Panc1 (cell line): ENCODE data around the gene DLL4. TPM values are rescaled to one million over a fixed set of nuclear protein-coding genes. Genes with fewer than 3 reads are reported as not detected.

Experiments
- ATAC-seq: fragments of 200-7000 bp; cut with Tn5 transposase; 2 replicates; pipeline ENCODE4 v1.9.1; 2020; ENCODE audit warnings: mild to moderate bottlenecking, moderate library complexity
- BruUV-seq: library from RNA; stranded (reverse); fragments of 400-500 nt; replicated peaks from 2 replicates; lab custom pipeline; 2021; lab: Mats Ljungman, UMichigan
- CTCF ChIA-PET: fragments of 300-600 bp; sonication (Branson Sonifier 250); formaldehyde crosslinking; loops from one replicate; lab custom pipeline; 2022; ENCODE audit warnings: antibody characterized with exemption; lab: Charles Lee
- POLR2A ChIA-PET: fragments of 300-600 bp; sonication (Branson Sonifier 250); formaldehyde crosslinking; loops from one replicate; lab custom pipeline; 2022; ENCODE audit warnings: antibody characterized with exemption; lab: Charles Lee
- DNase-seq: peaks from one replicate; pipeline ENCODE4 v3.0.0-alpha.2; 2010; ENCODE audit warnings: low read depth, low spot score
- H3K27ac ChIP-seq: 2 replicates; pipeline ENCODE4 v1.5.1; 2011; ENCODE audit warnings: mild to moderate bottlenecking, low read length, inconsistent platforms
- H3K27me3 ChIP-seq: fragments of 200-500 bp; sonication (Bioruptor generic); 2 replicates; pipeline ENCODE4 v1.6.0; 2014; ENCODE audit warnings: low read length, inconsistent platforms; ENCODE audit not compliant: control insufficient read depth, insufficient read depth
- H3K36me3 ChIP-seq: fragments of 200-500 bp; sonication (Bioruptor generic); 2 replicates; pipeline ENCODE4 v1.5.1; 2014; ENCODE audit warnings: inconsistent platforms, mild to moderate bottlenecking, low read length, moderate library complexity; ENCODE audit not compliant: control insufficient read depth, insufficient read depth
- H3K4me1 ChIP-seq: 2 replicates; pipeline ENCODE4 v1.5.1; 2011; ENCODE audit warnings: inconsistent platforms, mild to moderate bottlenecking, low read length, moderate library complexity; ENCODE audit not compliant: control insufficient read depth, insufficient read depth
- H3K4me3 ChIP-seq, 2 experiments: 2 replicates each; pipeline ENCODE4 v1.5.1; 2011 to 2012; ENCODE audit warnings: low read depth in 2 of 2, low read length in 2 of 2, mild to moderate bottlenecking in 2 of 2, inconsistent platforms in 1 of 2, moderate library complexity in 1 of 2
- H3K9me3 ChIP-seq: fragments of 200-500 bp; sonication (Bioruptor generic); 2 replicates; pipeline ENCODE4 v1.5.1; 2014; ENCODE audit warnings: low read depth, mild to moderate bottlenecking, inconsistent platforms, low read length, moderate library complexity; ENCODE audit not compliant: control insufficient read depth, insufficient read depth
- CTCF ChIP-seq: fragments of 450-650 bp; IDR thresholded peaks from 2 replicates; pipeline ENCODE4 v1.5.1; 2017; ENCODE audit warnings: mild to moderate bottlenecking
- POLR2AphosphoS5 ChIP-seq: IDR thresholded peaks from 2 replicates; pipeline ENCODE4 v1.6.1; 2012; ENCODE audit warnings: mild to moderate bottlenecking, low read depth, low read length, moderate library complexity
- REST ChIP-seq, 2 experiments: IDR thresholded peaks; 2 replicates each; pipeline ENCODE4 v1.6.1; 2011 to 2012; ENCODE audit warnings: low read depth in 2 of 2, control low read depth in 1 of 2, low read length in 1 of 2, mild to moderate bottlenecking in 1 of 2, moderate library complexity in 1 of 2; ENCODE audit not compliant: insufficient read depth in 1 of 2
- SIN3A ChIP-seq: IDR thresholded peaks from 2 replicates; pipeline ENCODE4 v1.6.1; 2012; ENCODE audit warnings: low read depth, mild to moderate bottlenecking, low read length, moderate library complexity, borderline replicate concordance; ENCODE audit not compliant: insufficient read depth
- TCF7L2 ChIP-seq: IDR thresholded peaks from 2 replicates; pipeline ENCODE4 v1.6.1; 2011; ENCODE audit warnings: mild to moderate bottlenecking, low read depth, low read length, inconsistent platforms
- in situ Hi-C: cut with HindIII; loops from 2 replicates; pipeline ENCODE4 v1.10.0; 2016; ENCODE audit warnings: low sequenced_read_pairs, low pct_unique_long_range_greater_than_20kb
- intact Hi-C: fragments of 100-400 bp; cut with micrococcal nuclease; formaldehyde crosslinking; loops from one replicate; pipeline ENCODE4 v1.10.0; 2022; ENCODE audit not compliant: unreplicated experiment
- total RNA-seq: library from RNA; stranded (reverse); gene quantifications from one replicate; pipeline ENCODE4 v1.2.1, GENCODE V29; 2021; ENCODE audit not compliant: unreplicated experiment

DLL4 gene
- total RNA-seq, 1 experiment from 2014 or later: 0.31 TPM

- DNase-seq: no peak
- intact Hi-C loops: no loop called here
- POLR2A ChIA-PET: no interaction called here
These were observed 45.7 kb downstream of the DLL4 start for GRCh38 chr15:40974879-40975278.

GRCh38 chr15:40976819-40977218 lies 47.7 kb downstream of the DLL4 start:
- intact Hi-C loops (no loop called here), in situ Hi-C loops (no loop called here)
- no peaks in the 10 kb centered on the region for H3K9me3 ChIP-seq
- no peak overlapping the region for H3K27ac ChIP-seq
- H3K27me3 ChIP-seq: no peaks in the 10 kb centered on the region
- TF ChIP-seq TCF7L2 (no peak), REST (IDR thresholded peaks at IDR 0.05; ENCODE audit: insufficient read depth in 1 of 2, low read depth in 2 of 2, low read length in 1 of 2) (no peak), CTCF (no peak)
- H3K4me1 ChIP-seq: no peaks in the 10 kb centered on the region
- DNase-seq: no peak
- no peak overlapping the region for H3K4me3 ChIP-seq
- H3K36me3 ChIP-seq: peaks cover 21% of the 10 kb centered on the region
- POLR2A ChIA-PET: no interaction called here
- CTCF ChIA-PET: no interaction called here
- no TSS peak for BruUV-seq
- no peak for ATAC-seq

More at GRCh38 chr15:40974879-40975278, 45.7 kb downstream of the DLL4 start:
- no peaks in the 10 kb centered on the region for H3K4me1 ChIP-seq
- no peak for TF ChIP-seq REST (IDR thresholded peaks at IDR 0.05; ENCODE audit: insufficient read depth in 1 of 2, low read depth in 2 of 2, low read length in 1 of 2)
- TF ChIP-seq SIN3A: no peak
- TF ChIP-seq TCF7L2: no peak
- TF ChIP-seq POLR2AphosphoS5: no peak
- TF ChIP-seq CTCF: no peak
- no peaks in the 10 kb centered on the region for H3K9me3 ChIP-seq
- H3K4me3 ChIP-seq: no peak overlapping the region
- peaks cover 11% of the 10 kb centered on the region for H3K36me3 ChIP-seq
- CTCF ChIA-PET: interaction anchor here (0.7 kb wide), 1 partner anchor 71 kb away, joined by 3 read pairs; no protein-coding TSS in a partner anchor
- no peak overlapping the region for H3K27ac ChIP-seq
- ATAC-seq: no peak
- in situ Hi-C loops: no loop called here
- no peaks in the 10 kb centered on the region for H3K27me3 ChIP-seq
- BruUV-seq: no TSS peak
